K562 (cell line): ENCODE data around the gene PPP1R37. TPM values are rescaled to one million over a fixed set of nuclear protein-coding genes. Genes with fewer than 3 reads are reported as not detected.
A peak's percentile ranks its signal among the peaks of the same experiment; 100 is the strongest.

ENCODE experiments used
- ATAC-seq: fragments of 200-7000 bp; cut with Tn5 transposase; 3 replicates; pipeline ENCODE4 v1.9.1; 2020; ENCODE audit warnings: moderate library complexity
- BruUV-seq: library from RNA; stranded (reverse); fragments of 400-500 nt; replicated peaks from 2 replicates; lab custom pipeline; 2021; lab: Mats Ljungman, UMichigan
- CTCF ChIA-PET: fragments of 300-600 bp; formaldehyde crosslinking; extraction: SDS; loops from one replicate; lab custom pipeline; 2021; ENCODE audit warnings: low intra/inter-chr PET ratio; lab: Yijun Ruan, JAX
- POLR2A ChIA-PET: fragments of 300-600, 350-650 bp; sonication (Branson Sonifier 250); formaldehyde crosslinking; extraction: SDS; loops from one replicate; lab custom pipeline; 2021; ENCODE audit warnings: antibody characterized with exemption, inconsistent platforms; lab: Yijun Ruan, JAX
- DNase-seq, 4 experiments: peaks; one replicate each; pipeline versions ENCODE4 v3.0.0 to v3.0.0-alpha.2; 2011 to 2018; ENCODE audit warnings: low spot score in 3 of 4, mixed read lengths in 3 of 4; ENCODE audit errors: extremely low read depth in 1 of 4
- FAIRE-seq: peaks from 2 replicates; lab custom pipeline; 2011; peaks lifted over from hg19 to GRCh38; lab: Jason Lieb, UNC
- H2AFZ ChIP-seq: 2 replicates; pipeline ENCODE4 v1.6.0; 2011; ENCODE audit warnings: low read depth, low read length, control low read depth, inconsistent platforms
- H3K27ac ChIP-seq: fragments of 200-600 bp; 3 replicates; pipeline ENCODE4 v1.8.0; 2011; ENCODE audit warnings: low read depth, mild to moderate bottlenecking, control low read depth, inconsistent platforms, low read length, moderate library complexity, mixed read lengths; ENCODE audit errors: extremely low read depth
- H3K27me3 ChIP-seq, 2 experiments: fragments of 300-600 bp in 1 of 2; 2 replicates in 1 of 2; 3 replicates in 1 of 2; pipeline versions ENCODE4 v1.6.0 to v1.8.0; 2011; ENCODE audit warnings: inconsistent platforms in 2 of 2, low read length in 2 of 2, mild to moderate bottlenecking in 1 of 2, mixed read lengths in 1 of 2, moderate library complexity in 1 of 2; ENCODE audit not compliant: control insufficient read depth in 2 of 2, insufficient read depth in 2 of 2
- H3K36me3 ChIP-seq: fragments of 300-600 bp; 3 replicates; pipeline ENCODE4 v1.8.0; 2011; ENCODE audit warnings: mild to moderate bottlenecking, low read length, inconsistent platforms; ENCODE audit not compliant: control insufficient read depth, insufficient read depth
- H3K4me1 ChIP-seq, 2 experiments: fragments of 200-600 bp in 1 of 2; replicated peaks in 1 of 2; 2 replicates in 1 of 2; 3 replicates in 1 of 2; pipeline versions ENCODE4 v1.5.1 to v1.8.0; 2011; ENCODE audit warnings: inconsistent platforms in 2 of 2, low read length in 2 of 2, mild to moderate bottlenecking in 1 of 2, mixed read lengths in 1 of 2, moderate library complexity in 1 of 2; ENCODE audit not compliant: control insufficient read depth in 2 of 2, insufficient read depth in 2 of 2
- H3K4me2 ChIP-seq: 2 replicates; pipeline ENCODE4 v1.6.1; 2011; ENCODE audit warnings: low read length, control low read depth, inconsistent platforms, mixed read lengths; ENCODE audit not compliant: insufficient read depth
- H3K4me3 ChIP-seq: fragments of 200-600 bp; sonication (generic), shearing (Covaris generic); 2 replicates; pipeline ENCODE4 v1.5.1; 2016; ENCODE audit warnings: control low read depth, inconsistent platforms
- H3K79me2 ChIP-seq: fragments of 200-600 bp; 3 replicates; pipeline ENCODE4 v1.8.0; 2011; ENCODE audit warnings: low read length, inconsistent platforms; ENCODE audit not compliant: control insufficient read depth, insufficient read depth
- H3K9ac ChIP-seq, 2 experiments: 2 replicates each; pipeline versions ENCODE4 v1.6.0 to v1.6.1; 2011; ENCODE audit warnings: low read depth in 2 of 2, low read length in 2 of 2, control low read depth in 1 of 2, inconsistent platforms in 1 of 2, mild to moderate bottlenecking in 1 of 2, mixed read lengths in 1 of 2; ENCODE audit not compliant: insufficient read depth in 1 of 2
- H3K9me1 ChIP-seq: one replicate; pipeline ENCODE4 v1.6.0; 2011; ENCODE audit warnings: inconsistent platforms, mild to moderate bottlenecking, low read length, moderate library complexity; ENCODE audit not compliant: control insufficient read depth, insufficient read depth
- H3K9me3 ChIP-seq: replicated peaks from 2 replicates; pipeline ENCODE4 v1.5.1; 2011; ENCODE audit warnings: low read depth, low read length, inconsistent platforms; ENCODE audit not compliant: control insufficient read depth, insufficient read depth
- H4K20me1 ChIP-seq: replicated peaks from 2 replicates; pipeline ENCODE4 v1.6.1; 2011; ENCODE audit warnings: low read length, inconsistent platforms, mixed read lengths; ENCODE audit not compliant: control insufficient read depth, insufficient read depth
- C11orf30 ChIP-seq: fragments of 450-650 bp; IDR thresholded peaks from 2 replicates; pipeline ENCODE4 v1.6.1; 2016; ENCODE audit warnings: low read depth, mild to moderate bottlenecking
- MYBL2 ChIP-seq, 2 experiments: fragments of 450-650 bp in 1 of 2; sonication (generic) in 1 of 2; formaldehyde crosslinking in 1 of 2; IDR thresholded peaks; 2 replicates each; pipeline versions ENCODE4 v1.6.1 to v1.8.1; 2017 to 2022; ENCODE audit warnings: borderline replicate concordance in 1 of 2, inconsistent platforms in 1 of 2, low read depth in 1 of 2, mild to moderate bottlenecking in 1 of 2, missing genetic modification reagents in 1 of 2, moderate library complexity in 1 of 2
- NFRKB ChIP-seq: fragments of 450-650 bp; IDR thresholded peaks from 2 replicates; pipeline ENCODE4 v1.6.1; 2016; ENCODE audit warnings: low read depth
- NFYB ChIP-seq: IDR thresholded peaks from 2 replicates; pipeline ENCODE4 v1.6.1; 2011; ENCODE audit warnings: mild to moderate bottlenecking, moderate library complexity; ENCODE audit not compliant: insufficient read length; ENCODE audit errors: extremely low read depth
- NR2C1 ChIP-seq, 2 experiments: fragments of 450-650 bp; IDR thresholded peaks; 2 replicates each; pipeline ENCODE4 v1.6.1; 2017; ENCODE audit warnings: mild to moderate bottlenecking in 2 of 2, antibody characterized with exemption in 1 of 2, inconsistent platforms in 1 of 2, missing compliant biosample characterization in 1 of 2, missing genetic modification characterization in 1 of 2
- RHOXF2B ChIP-seq: fragments of 250-450 bp; sonication (Bioruptor Pico); conservative IDR thresholded peaks from 2 replicates; pipeline ENCODE4 v1.5.1; 2021
- SAP30 ChIP-seq: fragments of 200-600 bp; sonication (generic); IDR thresholded peaks from 2 replicates; pipeline ENCODE4 v1.6.1; 2012; ENCODE audit warnings: borderline replicate concordance, low read depth, mild to moderate bottlenecking, moderate library complexity, low read length, control low read depth, inconsistent platforms; ENCODE audit not compliant: insufficient read depth, poor library complexity, severe bottlenecking
- TAF1 ChIP-seq: IDR thresholded peaks from 2 replicates; pipeline ENCODE4 v1.6.1; 2011; ENCODE audit warnings: mild to moderate bottlenecking, low read length, moderate library complexity; ENCODE audit not compliant: insufficient read depth, control insufficient read depth, severe bottlenecking; ENCODE audit errors: extremely low read depth
- TAF9B ChIP-seq: fragments of 450-650 bp; IDR thresholded peaks from 2 replicates; pipeline ENCODE4 v1.6.1; 2018; ENCODE audit warnings: mild to moderate bottlenecking; ENCODE audit not compliant: partially characterized antibody
- TEAD4 ChIP-seq, 2 experiments: sonication (generic) in 1 of 2; formaldehyde crosslinking in 1 of 2; IDR thresholded peaks; 2 replicates each; pipeline versions ENCODE4 v1.6.1 to v1.8.0; 2012 to 2022; ENCODE audit warnings: borderline replicate concordance in 1 of 2, inconsistent platforms in 1 of 2, low read length in 1 of 2, mild to moderate bottlenecking in 1 of 2, missing genetic modification reagents in 1 of 2
- TFAM ChIP-seq: fragments of 250-450 bp; sonication (Bioruptor Pico); conservative IDR thresholded peaks from 2 replicates; pipeline ENCODE4 v1.5.0; 2021; ENCODE audit warnings: mild to moderate bottlenecking, moderate library complexity
- ZSCAN29 ChIP-seq: fragments of 450-650 bp; IDR thresholded peaks from 2 replicates; pipeline ENCODE4 v1.6.1; 2017
- WGBS: fragments of 100-300 bp; shearing (Covaris generic); methylation state at CpG from one replicate; pipeline ENCODE4 v1.1.6; 2016; ENCODE audit warnings: low coverage, mixed read lengths; ENCODE audit not compliant: insufficient coverage; ENCODE audit errors: missing lambda C conversion rate; 5-methylcytosine and 5-hydroxymethylcytosine counted together
- in situ Hi-C: fragments of 300-500 bp; cut with MboI; formaldehyde crosslinking; loops from 4 replicates; pipeline ENCODE4 v1.15.0; 2018; ENCODE audit warnings: inconsistent platforms, mixed read lengths
- intact Hi-C: fragments of 100-400 bp; cut with micrococcal nuclease; formaldehyde crosslinking; loops from 2 replicates; pipeline ENCODE4 v1.14.2; 2022
- polyA plus RNA-seq, 8 experiments: library from polyadenylated mRNA; depleted of rRNA in 4 of 8; stranded (reverse) in 5 of 8; unstranded in 3 of 8; fragments of >200 nt; fragmentation: Nextera tagmentation in 2 of 8; fragmentation: Illumina TruSeq in 1 of 8; extraction: Ambion mirVana in 2 of 8; extraction: Trizol in 1 of 8; gene quantifications; 2 replicates each; pipeline versions ENCODE4 v1.2.1 to v1.2.3, GENCODE V29; 2011 to 2014; ENCODE audit warnings: inconsistent platforms in 1 of 8, missing spikeins in 1 of 8
- total RNA-seq, 7 experiments: library from RNA; depleted of rRNA in 6 of 7; stranded (reverse); fragments of >200 nt in 6 of 7; fragmentation: Illumina TruSeq in 2 of 7; extraction: Trizol in 2 of 7; gene quantifications; 2 replicates each; pipeline versions ENCODE4 v1.2.1 to v1.2.3, GENCODE V29; 2011 to 2021; ENCODE audit warnings: low replicate concordance in 1 of 7
- TF ChIP-seq, protein P1 (sequence below): fragments of 250-450 bp; sonication (Bioruptor Pico); IDR thresholded peaks from 2 replicates; pipeline ENCODE4 v1.4.0; 2020; ENCODE audit warnings: mild to moderate bottlenecking, moderate library complexity
- TF ChIP-seq, protein P2 (sequence below): sonication (generic); formaldehyde crosslinking; IDR thresholded peaks from 2 replicates; pipeline ENCODE4 v1.8.1; 2023; ENCODE audit warnings: mild to moderate bottlenecking, missing genetic modification reagents

PPP1R37 gene
- total and polyA plus RNA-seq, 9 of the 15 experiments (the other 6 are each of a cell fraction or from before 2014, with no cell fraction given), result 0.04 to 20.3 (median 7.3) TPM

DNA sequence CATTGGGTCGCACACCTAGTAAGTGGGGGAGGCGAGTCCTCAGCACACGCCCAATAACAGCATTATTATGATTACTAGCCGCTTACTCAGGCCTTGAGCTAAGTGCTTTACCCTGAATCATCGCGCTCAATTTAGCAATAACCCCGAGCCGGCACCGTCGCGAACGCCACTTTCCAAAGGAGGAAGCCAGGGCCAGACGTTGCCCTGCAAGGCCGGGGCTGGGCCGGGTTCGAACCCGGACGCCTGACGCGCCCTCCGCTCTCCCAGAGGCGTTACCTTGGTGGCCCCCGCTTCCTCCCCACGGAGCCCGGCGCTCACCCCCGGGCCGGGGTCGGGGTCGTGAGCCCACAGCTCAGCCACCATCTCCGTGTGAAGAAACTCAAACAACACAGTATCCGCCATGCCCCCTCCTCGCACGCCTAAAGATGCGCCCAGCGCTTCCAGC lies 84.9 kb downstream of the PPP1R37 start, which contains the start of gene TRAPPC6A:
Gene TRAPPC6A, minus strand, starts transcription at position 421 of the 445 bp plus-strand sequence. Its CDS starts 19 bp downstream, at position 402.
- Histone ChIP-seq H4K20me1 (no peaks in the 10 kb centered on the region), H3K4me1 (peaks cover 14 to 43% of the 10 kb centered on the region in 2 experiments), H3K4me2 (peak within 1 kb of the TSS; percentile 93), H3K36me3 (peaks cover 13% of the 10 kb centered on the region; the same call in 2 of the 3 replicates), H3K27me3 (no peaks in the 10 kb centered on the region), H3K4me3 (peak within 1 kb of the TSS; percentile 72), H3K79me2 (peaks cover 42% of the 10 kb centered on the region), H3K9me3 (no peaks in the 10 kb centered on the region), H3K9ac (peak within 1 kb of the TSS; percentile 80 to 99), H3K9me1 (no peaks in the 10 kb centered on the region), H3K27ac (peak within 1 kb of the TSS; percentile 74), H2AFZ (peak within 1 kb of the TSS; percentile 94)
- ChIA-PET POLR2A (interaction anchor here (0.6 to 2.3 kb wide), 11 partner anchors 10 to 854 kb away, joined by 3 to 12 read pairs (median 4); partner anchors contain the start of genes APOE, EXOC3L2 and VASP), CTCF (no interaction called here)
- in situ Hi-C loops, result no loop called here
- ATAC-seq (peak; percentile 5), DNase-seq (no peak), FAIRE-seq (no peak)
- intact Hi-C loops, result no loop called here
- under 1% methylated on average over 34 of the region's 36 CpGs for WGBS
- BruUV-seq, result TSS peak; percentile 94
- TF ChIP-seq, protein P1, sequence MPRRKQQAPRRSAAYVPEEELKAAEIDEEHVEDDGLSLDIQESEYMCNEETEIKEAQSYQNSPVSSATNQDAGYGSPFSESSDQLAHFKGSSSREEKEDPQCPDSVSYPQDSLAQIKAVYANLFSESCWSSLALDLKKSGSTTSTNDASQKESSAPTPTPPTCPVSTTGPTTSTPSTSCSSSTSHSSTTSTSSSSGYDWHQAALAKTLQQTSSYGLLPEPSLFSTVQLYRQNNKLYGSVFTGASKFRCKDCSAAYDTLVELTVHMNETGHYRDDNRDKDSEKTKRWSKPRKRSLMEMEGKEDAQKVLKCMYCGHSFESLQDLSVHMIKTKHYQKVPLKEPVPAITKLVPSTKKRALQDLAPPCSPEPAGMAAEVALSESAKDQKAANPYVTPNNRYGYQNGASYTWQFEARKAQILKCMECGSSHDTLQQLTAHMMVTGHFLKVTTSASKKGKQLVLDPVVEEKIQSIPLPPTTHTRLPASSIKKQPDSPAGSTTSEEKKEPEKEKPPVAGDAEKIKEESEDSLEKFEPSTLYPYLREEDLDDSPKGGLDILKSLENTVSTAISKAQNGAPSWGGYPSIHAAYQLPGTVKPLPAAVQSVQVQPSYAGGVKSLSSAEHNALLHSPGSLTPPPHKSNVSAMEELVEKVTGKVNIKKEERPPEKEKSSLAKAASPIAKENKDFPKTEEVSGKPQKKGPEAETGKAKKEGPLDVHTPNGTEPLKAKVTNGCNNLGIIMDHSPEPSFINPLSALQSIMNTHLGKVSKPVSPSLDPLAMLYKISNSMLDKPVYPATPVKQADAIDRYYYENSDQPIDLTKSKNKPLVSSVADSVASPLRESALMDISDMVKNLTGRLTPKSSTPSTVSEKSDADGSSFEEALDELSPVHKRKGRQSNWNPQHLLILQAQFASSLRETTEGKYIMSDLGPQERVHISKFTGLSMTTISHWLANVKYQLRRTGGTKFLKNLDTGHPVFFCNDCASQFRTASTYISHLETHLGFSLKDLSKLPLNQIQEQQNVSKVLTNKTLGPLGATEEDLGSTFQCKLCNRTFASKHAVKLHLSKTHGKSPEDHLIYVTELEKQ (CRISPR knock-in tag), result no peak
- TF ChIP-seq ZSCAN29 (no peak), RHOXF2B (no peak), NR2C1 (IDR thresholded peaks at IDR 0.05) (no peak), NR2C1 (tag; IDR thresholded peaks at IDR 0.05) (no peak), SAP30 (peak; percentile 85), TEAD4 (IDR thresholded peaks at IDR 0.05; ENCODE audit: low read length) (no peak; the same call in 1 of the 2 replicates), TEAD4 (CRISPR knock-in tag; IDR thresholded peaks at IDR 0.05; ENCODE audit: borderline replicate concordance) (no peak), MYBL2 (IDR thresholded peaks at IDR 0.05; ENCODE audit: low read depth) (no peak), MYBL2 (CRISPR knock-in tag; IDR thresholded peaks at IDR 0.05; ENCODE audit: borderline replicate concordance) (no peak), TAF1 (peak; percentile 56), TAF9B (peak; percentile 69), C11orf30 (no peak), NFRKB (peak; percentile 79), TFAM (CRISPR knock-in tag) (no peak), NFYB (peak; percentile 85)
- TF ChIP-seq, protein P2, sequence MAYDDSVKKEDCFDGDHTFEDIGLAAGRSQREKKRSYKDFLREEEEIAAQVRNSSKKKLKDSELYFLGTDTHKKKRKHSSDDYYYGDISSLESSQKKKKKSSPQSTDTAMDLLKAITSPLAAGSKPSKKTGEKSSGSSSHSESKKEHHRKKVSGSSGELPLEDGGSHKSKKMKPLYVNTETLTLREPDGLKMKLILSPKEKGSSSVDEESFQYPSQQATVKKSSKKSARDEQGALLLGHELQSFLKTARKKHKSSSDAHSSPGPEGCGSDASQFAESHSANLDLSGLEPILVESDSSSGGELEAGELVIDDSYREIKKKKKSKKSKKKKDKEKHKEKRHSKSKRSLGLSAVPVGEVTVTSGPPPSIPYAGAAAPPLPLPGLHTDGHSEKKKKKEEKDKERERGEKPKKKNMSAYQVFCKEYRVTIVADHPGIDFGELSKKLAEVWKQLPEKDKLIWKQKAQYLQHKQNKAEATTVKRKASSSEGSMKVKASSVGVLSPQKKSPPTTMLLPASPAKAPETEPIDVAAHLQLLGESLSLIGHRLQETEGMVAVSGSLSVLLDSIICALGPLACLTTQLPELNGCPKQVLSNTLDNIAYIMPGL, result 0 out of 2 replicates have a peak, but pooled peaks have one; percentile 5
